GM10847 (cell line): Measurements from ENCODE around the gene MED4.

Experiments used
- POLR2A ChIP-seq: IDR thresholded peaks from 2 replicates; pipeline ENCODE4 v1.6.1; 2011; ENCODE audit not compliant: insufficient read length; ENCODE audit errors: extremely low read depth

MED4 gene

GRCh38 chr13:48055712-48056111, 39.2 kb downstream of the MED4 start:
- TF ChIP-seq POLR2A, result no peak

DNA sequence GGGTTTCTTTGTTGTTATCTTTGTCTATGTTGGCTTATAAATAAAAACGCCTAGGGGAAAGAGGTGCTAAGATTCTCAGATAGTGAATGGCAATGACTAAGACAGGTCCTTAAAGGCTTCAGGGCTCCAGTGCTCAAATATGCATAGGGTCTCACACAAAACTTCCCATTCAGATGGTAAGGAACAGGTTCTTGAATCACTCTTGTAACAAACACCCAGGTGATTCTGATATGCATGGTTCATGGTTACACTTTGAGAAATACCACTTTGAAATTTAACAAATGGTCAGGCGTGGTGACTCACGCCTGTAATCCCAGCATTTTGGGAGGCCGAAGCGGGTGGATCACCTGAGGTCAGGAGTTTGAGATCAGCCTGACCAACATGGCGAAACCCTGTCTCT, 40.3 kb downstream of the MED4 start:
- no peak for TF ChIP-seq POLR2A

DNA sequence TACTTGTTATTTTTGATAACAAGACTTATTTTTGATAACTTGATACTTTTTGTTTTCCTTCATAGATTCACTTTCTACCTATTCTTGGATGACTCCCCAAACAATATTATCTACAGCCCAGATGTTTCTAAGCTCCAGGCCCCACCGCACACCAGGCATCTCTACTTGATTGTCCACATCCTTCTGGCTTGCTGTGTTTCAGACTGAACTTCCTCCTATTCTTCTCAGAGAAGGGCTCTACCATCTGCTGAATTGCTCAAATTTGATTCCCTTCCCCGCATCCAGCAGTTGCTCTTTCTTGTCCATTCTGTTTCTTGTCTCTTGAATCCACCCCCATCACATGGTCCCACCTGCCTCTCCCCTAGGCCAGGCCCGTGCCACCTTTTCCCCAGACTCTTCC, 44.4 kb downstream of the MED4 start:
- no peak for TF ChIP-seq POLR2A

DNA sequence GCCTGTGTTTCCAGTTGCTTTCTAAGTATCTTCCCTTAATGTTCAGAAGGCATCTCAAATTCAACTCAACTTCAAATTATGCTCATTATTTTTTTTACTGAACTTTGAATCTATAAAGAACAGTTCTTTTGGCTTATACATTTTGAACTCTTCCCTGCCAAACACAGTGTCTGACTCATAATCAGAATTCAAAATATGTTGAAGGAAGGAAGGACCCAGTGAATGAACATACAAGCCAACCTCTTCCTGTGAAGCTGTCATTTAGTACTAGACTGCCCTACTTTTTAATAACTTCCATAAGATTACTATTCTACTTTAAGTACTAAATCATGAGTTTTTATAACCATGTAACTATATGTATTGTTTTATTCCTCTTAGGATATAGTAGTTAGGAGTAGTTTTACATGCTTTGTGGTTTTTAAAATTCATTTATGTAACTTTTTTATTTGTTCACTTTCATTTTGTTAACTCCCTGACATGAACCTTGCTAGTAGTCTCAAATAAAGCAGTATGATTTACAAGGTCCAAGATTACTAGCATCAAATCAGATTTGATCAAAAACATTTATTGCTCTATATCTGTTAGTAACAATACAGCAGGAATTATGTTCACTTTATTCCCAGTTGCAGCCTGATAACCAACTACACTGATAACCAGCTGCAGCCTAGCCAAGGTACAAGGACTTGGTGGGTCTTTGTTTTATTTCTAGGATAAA, 51.0 kb downstream of the MED4 start:
- TF ChIP-seq POLR2A, result no peak

DNA sequence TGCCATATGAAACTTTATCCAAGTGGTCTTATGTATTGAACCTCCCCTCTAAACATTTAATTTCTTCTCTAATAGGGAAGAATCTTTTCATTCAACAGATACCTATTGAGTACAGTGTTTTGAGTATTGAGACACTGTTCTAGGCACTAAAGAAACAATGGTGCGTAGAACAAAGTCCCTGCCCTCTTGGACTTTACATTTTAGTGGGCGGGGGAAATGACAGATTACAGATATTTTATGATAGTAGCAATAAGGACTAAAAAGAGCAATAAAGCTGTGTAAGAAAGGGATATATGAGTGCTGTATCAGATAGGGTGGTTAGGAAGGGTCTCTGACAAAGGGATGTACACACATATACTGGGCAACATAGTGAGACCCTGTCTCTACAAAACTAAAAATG, 52.0 kb downstream of the MED4 start:
- TF ChIP-seq POLR2A, result no peak

DNA sequence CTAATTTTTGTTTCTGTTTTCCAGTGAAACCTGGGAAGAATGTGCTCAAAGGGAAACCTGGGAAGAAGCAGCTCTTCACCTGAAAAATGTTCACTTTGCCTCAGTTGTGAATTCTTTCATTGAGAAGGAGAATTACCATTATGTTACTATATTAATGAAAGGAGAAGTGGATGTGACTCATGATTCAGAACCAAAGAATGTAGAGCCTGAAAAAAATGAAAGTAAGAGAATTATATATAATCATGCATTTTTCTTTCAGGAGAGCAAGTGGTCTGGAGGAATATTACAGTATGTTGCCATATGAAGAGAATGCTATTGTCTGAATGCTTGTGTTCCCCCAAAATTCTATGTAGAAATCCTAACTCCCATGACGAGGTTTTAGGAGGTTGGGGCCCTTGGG, 54.0 kb downstream of the MED4 start:
- TF ChIP-seq POLR2A, result no peak

- no peak for TF ChIP-seq POLR2A
These were observed 54.9 kb downstream of the MED4 start for GRCh38 chr13:48040049-48040448.

DNA sequence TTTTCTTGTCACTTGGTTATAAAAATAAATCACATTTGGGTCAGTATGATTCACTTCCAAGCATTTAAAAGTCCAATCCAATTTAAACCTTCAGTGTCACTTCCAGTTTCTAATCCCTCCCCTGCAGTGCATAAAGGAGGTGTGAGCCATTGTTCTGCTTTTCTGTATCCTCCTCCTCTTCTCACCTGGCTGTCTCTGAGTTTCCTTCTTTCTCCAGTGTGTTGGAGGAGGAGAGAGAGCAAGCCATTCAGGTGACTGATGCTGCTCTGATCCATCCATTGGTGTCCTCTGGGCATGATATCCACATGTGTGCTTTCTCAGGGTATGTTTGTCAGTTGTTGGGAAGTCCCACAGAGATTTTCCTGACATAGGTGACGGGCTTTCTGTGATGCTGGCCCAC, 56.1 kb downstream of the MED4 start:
- TF ChIP-seq POLR2A, result no peak

DNA sequence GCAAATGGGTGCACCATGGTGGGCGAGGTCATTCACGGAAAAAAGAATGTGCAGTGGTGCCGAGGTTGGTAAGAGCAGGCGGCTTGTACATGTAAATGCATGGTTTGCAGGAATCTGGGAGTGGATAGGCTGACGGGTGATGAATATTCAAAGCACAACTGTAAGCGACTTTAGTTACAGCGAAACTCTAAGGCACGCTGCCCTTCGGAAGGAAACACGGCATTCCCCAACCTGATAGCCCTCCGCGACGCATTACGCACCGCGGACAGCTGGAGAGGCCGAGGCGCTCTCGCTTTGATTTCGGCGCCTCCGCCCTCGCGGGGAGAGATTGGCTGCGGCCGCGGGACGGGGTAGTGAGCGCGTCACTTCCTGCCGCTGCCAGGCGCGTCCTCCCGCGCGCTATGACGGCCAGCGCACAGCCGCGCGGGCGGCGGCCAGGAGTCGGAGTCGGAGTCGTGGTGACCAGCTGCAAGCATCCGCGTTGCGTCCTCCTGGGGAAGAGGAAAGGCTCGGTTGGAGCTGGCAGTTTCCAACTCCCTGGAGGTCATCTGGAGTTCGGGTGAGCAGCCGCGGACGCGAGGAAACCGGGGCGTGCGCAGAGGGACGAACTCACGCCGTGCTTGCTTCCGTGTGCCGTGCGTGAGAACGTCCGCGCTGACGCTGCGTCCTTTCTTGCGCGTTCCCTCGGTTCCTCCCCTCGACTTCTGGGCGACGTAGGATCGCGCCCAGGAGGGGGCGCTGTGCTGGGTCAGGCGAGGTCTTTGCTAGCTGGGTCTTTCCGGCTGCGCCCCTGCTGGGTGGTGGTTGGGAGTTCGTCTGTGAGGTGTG, 57.3 kb downstream of the MED4 start, which contains the start of gene NUDT15:
NUDT15 (plus strand) TSS at position 381 of the 828 bp plus-strand sequence; CDS start at position 402, 21 bp downstream.
- peak; percentile 97 for TF ChIP-seq POLR2A

DNA sequence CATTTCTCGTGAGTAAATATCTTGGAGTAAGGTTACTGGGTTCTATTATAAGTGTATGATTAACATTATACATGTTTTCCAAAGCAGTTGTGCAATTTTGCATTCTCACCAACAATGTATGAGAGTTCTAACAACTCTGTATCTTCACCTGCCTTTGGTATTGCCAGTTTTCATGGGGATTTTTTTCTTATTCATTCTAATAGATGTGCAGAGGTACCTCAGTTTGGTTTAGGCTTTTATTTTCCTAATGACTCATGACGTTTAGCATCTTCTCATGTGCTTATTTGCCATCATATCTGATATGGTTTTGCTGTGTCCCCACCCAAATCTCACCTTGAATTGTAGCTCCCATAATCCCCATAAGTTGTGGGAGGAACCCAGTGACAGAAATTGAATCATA, 65.0 kb downstream of the MED4 start:
- TF ChIP-seq POLR2A, result no peak

GRCh38 chr13:48028066-48028465, 66.8 kb downstream of the MED4 start:
- no peak for TF ChIP-seq POLR2A
